K562 (cell line): ENCODE data around the gene KNL1. TPM values are rescaled to one million over a fixed set of nuclear protein-coding genes. Genes with fewer than 3 reads are reported as not detected.
A peak's percentile ranks its signal among the peaks of the same experiment; 100 is the strongest.

ENCODE experiments used
- BACH1 ChIP-seq: fragments of 200-800 bp; sonication (Bioruptor generic); IDR thresholded peaks from 2 replicates; pipeline ENCODE4 v1.6.1; 2016; ENCODE audit warnings: missing genetic modification characterization, missing compliant biosample characterization
- C11orf30 ChIP-seq: fragments of 450-650 bp; IDR thresholded peaks from 2 replicates; pipeline ENCODE4 v1.6.1; 2016; ENCODE audit warnings: low read depth, mild to moderate bottlenecking
- CEBPB ChIP-seq: fragments of 450-650 bp; IDR thresholded peaks from 2 replicates; pipeline ENCODE4 v1.6.1; 2016; ENCODE audit warnings: missing genetic modification characterization, missing compliant biosample characterization
- HMGN3 ChIP-seq: IDR thresholded peaks from 2 replicates; pipeline ENCODE4 v1.6.1; 2011; ENCODE audit warnings: borderline replicate concordance, low read depth, mild to moderate bottlenecking, mixed read lengths, low read length; ENCODE audit not compliant: insufficient read length; ENCODE audit errors: extremely low read depth
- KDM4B ChIP-seq, 2 experiments: fragments of 450-650 bp in 1 of 2; sonication (generic) in 1 of 2; IDR thresholded peaks; 2 replicates each; pipeline ENCODE4 v1.6.1; 2016 to 2017; ENCODE audit warnings: borderline replicate concordance in 2 of 2, antibody characterized with exemption in 1 of 2, low read depth in 1 of 2, mild to moderate bottlenecking in 1 of 2
- RBM34 ChIP-seq: fragments of 200-400 bp; formaldehyde crosslinking; IDR thresholded peaks from 2 replicates; pipeline ENCODE4 v1.6.1; 2018; ENCODE audit warnings: low read length, borderline replicate concordance; ENCODE audit not compliant: insufficient read depth
- SMARCA5 ChIP-seq: fragments of 450-650 bp; IDR thresholded peaks from 2 replicates; pipeline ENCODE4 v1.6.1; 2016
- TAF1 ChIP-seq: IDR thresholded peaks from 2 replicates; pipeline ENCODE4 v1.6.1; 2011; ENCODE audit warnings: mild to moderate bottlenecking, low read length, moderate library complexity; ENCODE audit not compliant: insufficient read depth, control insufficient read depth, severe bottlenecking; ENCODE audit errors: extremely low read depth
- TAF15 ChIP-seq: fragments of 200-400 bp; formaldehyde crosslinking; IDR thresholded peaks from 2 replicates; pipeline ENCODE4 v1.6.1; 2017; ENCODE audit warnings: mild to moderate bottlenecking, low read depth, low read length, moderate library complexity
- TEAD1 ChIP-seq, 2 experiments: fragments of 450-650 bp in 1 of 2; sonication (generic) in 1 of 2; formaldehyde crosslinking; IDR thresholded peaks; 2 replicates each; pipeline versions ENCODE4 v1.4.0 to v1.8.0; 2020 to 2022; ENCODE audit warnings: mild to moderate bottlenecking in 2 of 2, missing genetic modification reagents in 1 of 2
- ZNF584 ChIP-seq: fragments of 200-800 bp; sonication (Bioruptor generic); IDR thresholded peaks from 2 replicates; pipeline ENCODE4 v1.6.1; 2016; ENCODE audit warnings: low read depth, mild to moderate bottlenecking, missing genetic modification characterization, missing compliant biosample characterization
- ZNF699 ChIP-seq: fragments of 250-450 bp; sonication (Bioruptor Pico); IDR thresholded peaks from 2 replicates; pipeline ENCODE4 v1.8.0; 2021; ENCODE audit warnings: mild to moderate bottlenecking, moderate library complexity; ENCODE audit not compliant: insufficient replicate concordance
- polyA plus RNA-seq, 8 experiments: library from polyadenylated mRNA; depleted of rRNA in 4 of 8; stranded (reverse) in 5 of 8; unstranded in 3 of 8; fragments of >200 nt; fragmentation: Nextera tagmentation in 2 of 8; fragmentation: Illumina TruSeq in 1 of 8; extraction: Ambion mirVana in 2 of 8; extraction: Trizol in 1 of 8; gene quantifications; 2 replicates each; pipeline versions ENCODE4 v1.2.1 to v1.2.3, GENCODE V29; 2011 to 2014; ENCODE audit warnings: inconsistent platforms in 1 of 8, missing spikeins in 1 of 8
- total RNA-seq, 7 experiments: library from RNA; depleted of rRNA in 6 of 7; stranded (reverse); fragments of >200 nt in 6 of 7; fragmentation: Illumina TruSeq in 2 of 7; extraction: Trizol in 2 of 7; gene quantifications; 2 replicates each; pipeline versions ENCODE4 v1.2.1 to v1.2.3, GENCODE V29; 2011 to 2021; ENCODE audit warnings: low replicate concordance in 1 of 7
- TF ChIP-seq, protein P1 (sequence below): sonication (generic); formaldehyde crosslinking; IDR thresholded peaks from 2 replicates; pipeline ENCODE4 v1.8.1; 2022; ENCODE audit warnings: missing genetic modification reagents

Gene KNL1
- total and polyA plus RNA-seq, 9 of the 15 experiments (the other 6 are each of a cell fraction or from before 2014, with no cell fraction given), result 14.5 to 65.4 (median 34.6) TPM

DNA sequence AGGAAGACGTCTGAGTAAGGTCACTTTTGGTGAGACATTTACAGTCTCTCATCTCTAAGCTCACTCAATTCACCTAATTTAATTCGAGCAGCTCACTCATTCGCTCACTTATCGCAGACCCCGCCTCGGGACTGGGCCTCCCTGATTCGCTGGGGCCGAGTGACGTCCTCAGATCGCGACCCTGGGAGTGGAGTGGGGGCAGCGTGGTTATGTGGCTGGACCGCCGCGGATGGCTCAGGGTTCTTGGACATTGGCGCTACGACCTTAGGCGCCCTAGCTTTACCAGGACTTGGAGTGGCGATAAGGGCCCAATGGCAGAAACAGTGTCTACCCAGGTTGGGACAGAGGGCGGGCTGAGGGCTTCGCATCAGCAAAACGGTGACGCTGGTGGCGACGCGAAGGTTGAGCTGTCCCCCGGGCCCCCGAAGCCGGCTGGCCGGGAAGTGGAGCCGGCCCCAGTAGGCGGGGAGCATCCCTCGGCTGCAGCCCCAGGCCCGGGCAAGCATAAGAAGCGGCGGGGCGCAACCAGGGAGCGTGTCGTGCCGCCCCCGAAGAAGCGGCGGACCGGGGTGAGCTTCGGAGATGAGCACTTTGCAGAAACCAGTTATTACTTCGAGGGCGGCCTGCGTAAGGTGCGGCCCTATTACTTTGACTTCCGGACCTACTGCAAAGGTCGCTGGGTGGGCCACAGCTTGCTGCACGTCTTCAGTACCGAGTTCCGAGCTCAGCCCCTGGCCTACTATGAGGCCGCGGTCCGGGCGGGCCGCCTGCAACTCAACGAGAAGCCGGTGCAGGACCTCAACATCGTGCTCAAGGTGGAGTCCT, 24.7 kb upstream of the KNL1 start, which contains the start of gene RPUSD2 (continued):
- no peak for TF ChIP-seq CEBPB (tag)
- TF ChIP-seq RBM34, result no peak
- TF ChIP-seq C11orf30, result peak; percentile 96
- TF ChIP-seq, protein P1, sequence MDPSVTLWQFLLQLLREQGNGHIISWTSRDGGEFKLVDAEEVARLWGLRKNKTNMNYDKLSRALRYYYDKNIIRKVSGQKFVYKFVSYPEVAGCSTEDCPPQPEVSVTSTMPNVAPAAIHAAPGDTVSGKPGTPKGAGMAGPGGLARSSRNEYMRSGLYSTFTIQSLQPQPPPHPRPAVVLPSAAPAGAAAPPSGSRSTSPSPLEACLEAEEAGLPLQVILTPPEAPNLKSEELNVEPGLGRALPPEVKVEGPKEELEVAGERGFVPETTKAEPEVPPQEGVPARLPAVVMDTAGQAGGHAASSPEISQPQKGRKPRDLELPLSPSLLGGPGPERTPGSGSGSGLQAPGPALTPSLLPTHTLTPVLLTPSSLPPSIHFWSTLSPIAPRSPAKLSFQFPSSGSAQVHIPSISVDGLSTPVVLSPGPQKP (CRISPR knock-in tag), result no peak
- no peak for TF ChIP-seq SMARCA5
- TF ChIP-seq TAF15, result no peak
- no peak for TF ChIP-seq ZNF584 (CRISPR knock-in tag)
- TF ChIP-seq TEAD1 (CRISPR knock-in tag; IDR thresholded peaks at IDR 0.05), result no peak; a peak in 1 of 4 replicates
- no peak for TF ChIP-seq KDM4B (IDR thresholded peaks at IDR 0.05; ENCODE audit: borderline replicate concordance in 2 of 2, low read depth in 1 of 2)
- TF ChIP-seq TAF1, result peak; percentile 68
- peak; percentile 55 for TF ChIP-seq HMGN3
- TF ChIP-seq ZNF699 (CRISPR knock-in tag), result no peak
- peak; percentile 84; the same call in 1 of the 2 replicates for TF ChIP-seq BACH1
